ENCODE results near the gene CCDC32.

CCDC32 gene

GRCh38 chr15:40528801-40529200 is 36.0 kb downstream of the CCDC32 start:
- TF ChIP-seq CTCF (IDR thresholded peaks at IDR 0.05), result no peak

GRCh38 chr15:40525855-40526254 is 39.0 kb downstream of the CCDC32 start:
- no peak for TF ChIP-seq CTCF (IDR thresholded peaks at IDR 0.05)

- no peak for TF ChIP-seq CTCF (IDR thresholded peaks at IDR 0.05)
These were observed 41.2 kb downstream of the CCDC32 start for GRCh38 chr15:40523611-40524010.

GRCh38 chr15:40516322-40516721 is 48.5 kb downstream of the CCDC32 start:
- TF ChIP-seq CTCF (IDR thresholded peaks at IDR 0.05), result no peak

GRCh38 chr15:40513609-40514008 is 51.2 kb downstream of the CCDC32 start:
- TF ChIP-seq CTCF (IDR thresholded peaks at IDR 0.05), result no peak

GRCh38 chr15:40512440-40512839 is 52.4 kb downstream of the CCDC32 start:
- TF ChIP-seq CTCF (IDR thresholded peaks at IDR 0.05), result no peak

- no peak for TF ChIP-seq CTCF (IDR thresholded peaks at IDR 0.05)
These were observed 53.2 kb downstream of the CCDC32 start for GRCh38 chr15:40511472-40512133.

GRCh38 chr15:40511093-40511471 is 53.8 kb downstream of the CCDC32 start:
- TF ChIP-seq CTCF (IDR thresholded peaks at IDR 0.05), result no peak
